ENCODE data around the gene TSPAN2.

TSPAN2 gene

DNA sequence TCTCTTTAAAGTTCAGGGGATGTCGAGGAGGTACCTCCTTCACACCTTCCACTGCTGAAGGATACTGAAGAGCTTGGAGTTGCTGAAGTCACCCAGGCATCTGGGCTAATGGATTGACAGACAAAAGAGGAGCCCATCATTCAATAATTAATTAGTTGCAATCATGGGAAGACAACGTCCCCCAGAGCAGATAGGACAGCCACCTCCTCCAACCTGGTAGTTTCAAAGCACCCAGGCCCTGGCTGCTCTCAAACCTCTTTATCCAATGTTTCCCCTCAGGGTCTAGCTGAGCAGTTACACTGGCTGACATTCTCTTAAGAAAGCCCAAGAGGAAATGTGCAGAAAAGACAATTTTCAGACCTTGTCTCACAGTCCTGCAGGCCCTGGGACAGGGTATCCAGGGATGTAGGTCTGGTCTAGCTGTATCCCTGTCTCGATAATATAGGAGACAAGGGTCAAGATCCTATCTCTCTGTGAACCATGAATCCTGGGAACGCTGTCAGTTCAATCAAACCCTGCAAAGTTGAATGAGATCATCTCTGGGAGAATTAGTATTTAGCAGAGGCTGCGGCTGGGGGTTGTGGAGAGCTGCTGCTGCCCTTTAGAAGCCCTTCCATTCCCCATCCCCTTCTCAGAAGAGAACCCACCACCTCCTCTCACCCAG lies 1.1 kb downstream of the TSPAN2 start:
- no peaks in the 10 kb centered on the region for H3K9me3 Mint-ChIP-seq
- no peak overlapping the region for H3K27ac Mint-ChIP-seq
- peaks cover 24% of the 10 kb centered on the region for H3K27me3 Mint-ChIP-seq (ENCODE audit: low read depth, poor library complexity)
- peak overlapping the region; percentile 83 for H3K4me3 Mint-ChIP-seq
- H3K4me1 Mint-ChIP-seq, result peaks cover 49% of the 10 kb centered on the region
- TF ChIP-seq, protein P1, sequence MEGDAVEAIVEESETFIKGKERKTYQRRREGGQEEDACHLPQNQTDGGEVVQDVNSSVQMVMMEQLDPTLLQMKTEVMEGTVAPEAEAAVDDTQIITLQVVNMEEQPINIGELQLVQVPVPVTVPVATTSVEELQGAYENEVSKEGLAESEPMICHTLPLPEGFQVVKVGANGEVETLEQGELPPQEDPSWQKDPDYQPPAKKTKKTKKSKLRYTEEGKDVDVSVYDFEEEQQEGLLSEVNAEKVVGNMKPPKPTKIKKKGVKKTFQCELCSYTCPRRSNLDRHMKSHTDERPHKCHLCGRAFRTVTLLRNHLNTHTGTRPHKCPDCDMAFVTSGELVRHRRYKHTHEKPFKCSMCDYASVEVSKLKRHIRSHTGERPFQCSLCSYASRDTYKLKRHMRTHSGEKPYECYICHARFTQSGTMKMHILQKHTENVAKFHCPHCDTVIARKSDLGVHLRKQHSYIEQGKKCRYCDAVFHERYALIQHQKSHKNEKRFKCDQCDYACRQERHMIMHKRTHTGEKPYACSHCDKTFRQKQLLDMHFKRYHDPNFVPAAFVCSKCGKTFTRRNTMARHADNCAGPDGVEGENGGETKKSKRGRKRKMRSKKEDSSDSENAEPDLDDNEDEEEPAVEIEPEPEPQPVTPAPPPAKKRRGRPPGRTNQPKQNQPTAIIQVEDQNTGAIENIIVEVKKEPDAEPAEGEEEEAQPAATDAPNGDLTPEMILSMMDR (IDR thresholded peaks at IDR 0.05), result no peak
- DNase-seq, result no peak
- H3K36me3 Mint-ChIP-seq (ENCODE audit: low read depth), result peaks cover 5% of the 10 kb centered on the region

GRCh38 chr1:115086176-115086830 lies 3.0 kb downstream of the TSPAN2 start:
- Mint-ChIP-seq H3K27me3 (ENCODE audit: low read depth, poor library complexity) (peaks cover 17% of the 10 kb centered on the region), H3K27ac (no peak overlapping the region), H3K9me3 (no peaks in the 10 kb centered on the region), H3K4me3 (no peak overlapping the region), H3K4me1 (peaks cover 63% of the 10 kb centered on the region), H3K36me3 (ENCODE audit: low read depth) (peaks cover 5% of the 10 kb centered on the region)
- TF ChIP-seq, protein P1 (IDR thresholded peaks at IDR 0.05), result no peak
- DNase-seq, result no peak

DNA sequence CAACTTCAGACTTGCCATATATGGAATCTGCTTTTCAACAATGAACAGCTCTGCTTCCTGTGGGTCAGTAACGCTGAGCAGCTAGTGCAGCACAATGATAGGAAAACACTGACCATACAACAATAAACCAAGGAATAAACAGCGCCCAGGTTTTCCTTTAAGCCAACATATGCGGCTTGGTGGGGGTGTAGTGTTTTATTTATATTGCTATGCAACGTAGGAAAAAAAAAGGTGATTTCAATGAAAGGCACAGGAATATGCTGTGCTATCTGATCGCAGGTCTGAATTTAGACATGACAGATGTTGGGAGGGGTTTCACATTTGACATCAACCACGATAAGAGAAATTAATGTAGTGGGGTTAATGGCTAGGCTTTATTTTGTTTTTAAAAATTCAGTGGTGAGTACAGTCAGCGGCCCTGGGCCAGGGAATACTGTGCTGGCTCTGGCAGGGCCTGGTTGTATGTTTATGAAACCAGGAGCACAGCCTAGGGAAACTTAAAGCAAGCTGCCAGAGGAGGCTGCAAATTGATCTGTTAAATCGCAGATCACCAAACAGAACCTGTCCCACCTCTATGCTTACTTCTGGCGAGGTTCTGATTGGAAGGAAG lies 4.3 kb downstream of the TSPAN2 start:
- no peaks in the 10 kb centered on the region for H3K9me3 Mint-ChIP-seq
- no peak for DNase-seq
- H3K4me3 Mint-ChIP-seq, result no peak overlapping the region
- peaks cover 57% of the 10 kb centered on the region for H3K4me1 Mint-ChIP-seq
- TF ChIP-seq, protein P1 (IDR thresholded peaks at IDR 0.05), result no peak
- peaks cover 12% of the 10 kb centered on the region for H3K27me3 Mint-ChIP-seq (ENCODE audit: low read depth, poor library complexity)
- peak overlapping the region; percentile 89 for H3K27ac Mint-ChIP-seq
- peaks cover 5% of the 10 kb centered on the region for H3K36me3 Mint-ChIP-seq (ENCODE audit: low read depth)

DNA sequence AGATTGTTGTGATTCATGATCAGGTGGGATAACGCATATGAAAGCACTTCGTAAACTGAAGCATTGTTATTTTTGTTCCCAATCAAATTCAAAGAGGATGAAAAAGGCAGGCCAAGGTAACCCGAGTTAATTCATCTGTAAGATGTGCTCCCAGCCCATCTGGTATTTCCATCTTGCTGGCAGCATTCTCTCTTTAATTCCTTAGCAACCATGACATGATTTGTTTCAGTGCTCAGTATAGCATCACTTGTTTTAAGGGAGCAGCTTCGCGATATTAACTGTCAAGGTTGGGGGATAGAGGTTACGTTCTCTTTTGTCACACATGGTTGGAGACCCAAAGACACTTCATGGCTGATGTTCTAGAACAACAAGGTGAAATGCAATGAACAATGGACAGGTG lies 6.4 kb downstream of the TSPAN2 start:
- Mint-ChIP-seq H3K27me3 (ENCODE audit: low read depth, poor library complexity) (peaks cover 7% of the 10 kb centered on the region), H3K27ac (peak overlapping the region; percentile 21), H3K9me3 (no peaks in the 10 kb centered on the region), H3K36me3 (ENCODE audit: low read depth) (peaks cover 2% of the 10 kb centered on the region), H3K4me1 (peaks cover 47% of the 10 kb centered on the region), H3K4me3 (no peak overlapping the region)
- TF ChIP-seq, protein P1 (IDR thresholded peaks at IDR 0.05), result no peak
- no peak for DNase-seq

GRCh38 chr1:115078708-115079107 lies 10.6 kb downstream of the TSPAN2 start:
- H3K27ac Mint-ChIP-seq, result no peak overlapping the region
- H3K36me3 Mint-ChIP-seq (ENCODE audit: low read depth), result no peaks in the 10 kb centered on the region
- peaks cover 7% of the 10 kb centered on the region for H3K27me3 Mint-ChIP-seq (ENCODE audit: low read depth, poor library complexity)
- H3K9me3 Mint-ChIP-seq, result no peaks in the 10 kb centered on the region
- TF ChIP-seq, protein P1 (IDR thresholded peaks at IDR 0.05), result no peak
- DNase-seq, result no peak
- no peak overlapping the region for H3K4me3 Mint-ChIP-seq
- H3K4me1 Mint-ChIP-seq, result peaks cover 51% of the 10 kb centered on the region
